ENCODE data around the gene NDFIP2. TPM values are rescaled to one million over a fixed set of nuclear protein-coding genes. Genes with fewer than 3 reads are reported as not detected.

NDFIP2 gene
- total and polyA plus RNA-seq, 10 of the 15 experiments (the other 5 are each of a cell fraction or from before 2014, with no cell fraction given), result 17.9 to 57.2 (median 30.6) TPM

DNA sequence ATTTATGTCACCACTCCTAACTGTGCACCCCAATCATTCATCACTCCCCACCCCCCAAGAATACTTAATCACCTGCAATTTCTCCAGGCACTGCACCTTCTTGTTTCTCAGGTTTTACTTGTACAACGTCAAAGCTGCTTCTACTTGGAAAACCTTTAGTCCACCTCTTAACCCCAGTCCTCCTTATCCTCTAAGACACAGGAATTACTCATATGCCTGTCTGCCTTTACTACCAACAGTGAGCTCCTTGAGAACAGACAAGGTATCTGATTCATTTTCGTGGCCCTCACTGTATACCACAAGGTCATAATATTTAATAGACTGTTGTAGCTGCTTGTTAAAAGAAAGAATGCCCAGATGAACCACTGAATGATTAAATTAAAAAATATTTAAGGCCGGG lies 21.0 kb upstream of the NDFIP2 start (continued):
- no peak for TF ChIP-seq GATAD2B (conservative IDR thresholded peaks at IDR 0.05; ENCODE audit: low read depth)
- no peak for TF ChIP-seq POLR2AphosphoS2 (IDR thresholded peaks at IDR 0.05; ENCODE audit: low read depth, low read length)
- no peak for TF ChIP-seq ZSCAN29 (IDR thresholded peaks at IDR 0.05)
- TF ChIP-seq NFYB (IDR thresholded peaks at IDR 0.05; ENCODE audit: insufficient read depth, low read depth, low read length), result no peak
- TF ChIP-seq BHLHE40 (IDR thresholded peaks at IDR 0.05; ENCODE audit: borderline replicate concordance in 1 of 2, low read depth in 2 of 2, low read length in 1 of 2), result no peak
- TF ChIP-seq RBBP5 (conservative IDR thresholded peaks at IDR 0.05), result no peak
- no peak for TF ChIP-seq NR2C1 (IDR thresholded peaks at IDR 0.05)
- TF ChIP-seq RUNX3 (IDR thresholded peaks at IDR 0.05; ENCODE audit: low read length), result no peak

DNA sequence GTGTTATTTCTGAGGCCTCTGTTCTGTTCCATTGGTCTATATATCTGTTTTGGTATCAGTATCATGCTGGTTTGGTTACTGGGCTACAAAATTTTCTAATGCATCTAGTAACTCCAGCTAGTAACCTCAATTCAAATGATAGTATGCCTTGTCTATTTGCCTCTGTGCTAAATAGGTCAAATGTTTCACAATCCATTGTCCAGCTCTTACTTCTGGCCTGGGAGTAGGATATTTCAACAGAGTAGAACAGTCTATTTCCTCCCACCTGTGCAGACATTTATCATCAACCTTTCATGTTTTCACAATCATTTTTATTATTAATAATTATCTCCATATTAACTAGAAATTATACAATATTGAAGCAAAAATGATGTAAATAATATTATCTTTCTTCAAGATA lies 18.1 kb upstream of the NDFIP2 start:
- BruUV-seq (replicated peaks), result no TSS peak
- DNase-seq (ENCODE audit: low read depth, low spot score) (no peak), FAIRE-seq (no peak), ATAC-seq (no peak)
- Histone ChIP-seq H4K20me1 (ENCODE audit: control insufficient read depth, insufficient read depth) (no peaks in the 10 kb centered on the region), H3K27ac (ENCODE audit: control insufficient read depth, insufficient read depth) (no peak overlapping the region), H3K9ac (ENCODE audit: control insufficient read depth, insufficient read depth, low read length) (no peak overlapping the region), H3K79me2 (ENCODE audit: control insufficient read depth, insufficient read depth, low read length) (no peaks in the 10 kb centered on the region), H3K4me2 (ENCODE audit: control insufficient read depth, insufficient read depth) (no peak overlapping the region), H3K9me3 (replicated peaks; ENCODE audit: control insufficient read depth, insufficient read depth, low read length) (no peaks in the 10 kb centered on the region), H3K36me3 (ENCODE audit: control insufficient read depth in 2 of 2, insufficient read depth in 2 of 2, low read length in 1 of 2) (no peaks in the 10 kb centered on the region), H3K4me3 (no peak overlapping the region), H3K27me3 (replicated peaks in 1 of 2; ENCODE audit: control insufficient read depth in 2 of 2, insufficient read depth in 2 of 2, low read length in 1 of 2) (no peaks in the 10 kb centered on the region), H2AFZ (ENCODE audit: control insufficient read depth, low read depth, low read length) (no peak overlapping the region), H3K4me1 (ENCODE audit: control insufficient read depth, insufficient read depth, low read length) (no peaks in the 10 kb centered on the region)
- in situ Hi-C loops (cut with MboI), result no loop called here
- POLR2A ChIA-PET, result no interaction called here
- intact Hi-C loops (cut with micrococcal nuclease; ENCODE audit: unreplicated experiment), result no loop called here
- RAD21 ChIA-PET (ENCODE audit: unreplicated experiment), result interaction anchor here (1.1 kb wide), 1 partner anchor 39 kb away, joined by 3 read pairs; no protein-coding TSS in a partner anchor
- SMC1A ChIA-PET (ENCODE audit: uncharacterized antibody, unreplicated experiment), result no interaction called here
- CTCF ChIA-PET, result interaction anchor here (0.7 to 1.0 kb wide), 2 partner anchors 10 to 587 kb away, joined by 3 read pairs; no protein-coding TSS in a partner anchor
- no peak for TF ChIP-seq MYB (IDR thresholded peaks at IDR 0.05; ENCODE audit: borderline replicate concordance, low read depth, low read length)
- no peak for TF ChIP-seq TCF12 (IDR thresholded peaks at IDR 0.05; ENCODE audit: low read depth, low read length)
- no peak for TF ChIP-seq CEBPB (IDR thresholded peaks at IDR 0.05; ENCODE audit: borderline replicate concordance in 1 of 2, low read depth in 2 of 2, low read length in 2 of 2)
- TF ChIP-seq BMI1 (IDR thresholded peaks at IDR 0.05; ENCODE audit: borderline replicate concordance), result no peak
- TF ChIP-seq NFIC (IDR thresholded peaks at IDR 0.05; ENCODE audit: low read depth, low read length), result no peak
- TF ChIP-seq ASH2L (IDR thresholded peaks at IDR 0.05; ENCODE audit: borderline replicate concordance, low read depth), result no peak
- no peak for TF ChIP-seq LARP7 (IDR thresholded peaks at IDR 0.05)
- TF ChIP-seq, protein P1, sequence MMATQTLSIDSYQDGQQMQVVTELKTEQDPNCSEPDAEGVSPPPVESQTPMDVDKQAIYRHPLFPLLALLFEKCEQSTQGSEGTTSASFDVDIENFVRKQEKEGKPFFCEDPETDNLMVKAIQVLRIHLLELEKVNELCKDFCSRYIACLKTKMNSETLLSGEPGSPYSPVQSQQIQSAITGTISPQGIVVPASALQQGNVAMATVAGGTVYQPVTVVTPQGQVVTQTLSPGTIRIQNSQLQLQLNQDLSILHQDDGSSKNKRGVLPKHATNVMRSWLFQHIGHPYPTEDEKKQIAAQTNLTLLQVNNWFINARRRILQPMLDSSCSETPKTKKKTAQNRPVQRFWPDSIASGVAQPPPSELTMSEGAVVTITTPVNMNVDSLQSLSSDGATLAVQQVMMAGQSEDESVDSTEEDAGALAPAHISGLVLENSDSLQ (IDR thresholded peaks at IDR 0.05), result no peak
- no peak for TF ChIP-seq BCL11A (IDR thresholded peaks at IDR 0.05; ENCODE audit: low read depth, low read length)
- TF ChIP-seq SMARCA5 (IDR thresholded peaks at IDR 0.05), result no peak
- TF ChIP-seq FOXM1 (IDR thresholded peaks at IDR 0.05; ENCODE audit: low read depth, low read length), result no peak
- TF ChIP-seq FOS (IDR thresholded peaks at IDR 0.05; ENCODE audit: borderline replicate concordance, extremely low read depth, insufficient read length), result no peak
- TF ChIP-seq, protein P2, sequence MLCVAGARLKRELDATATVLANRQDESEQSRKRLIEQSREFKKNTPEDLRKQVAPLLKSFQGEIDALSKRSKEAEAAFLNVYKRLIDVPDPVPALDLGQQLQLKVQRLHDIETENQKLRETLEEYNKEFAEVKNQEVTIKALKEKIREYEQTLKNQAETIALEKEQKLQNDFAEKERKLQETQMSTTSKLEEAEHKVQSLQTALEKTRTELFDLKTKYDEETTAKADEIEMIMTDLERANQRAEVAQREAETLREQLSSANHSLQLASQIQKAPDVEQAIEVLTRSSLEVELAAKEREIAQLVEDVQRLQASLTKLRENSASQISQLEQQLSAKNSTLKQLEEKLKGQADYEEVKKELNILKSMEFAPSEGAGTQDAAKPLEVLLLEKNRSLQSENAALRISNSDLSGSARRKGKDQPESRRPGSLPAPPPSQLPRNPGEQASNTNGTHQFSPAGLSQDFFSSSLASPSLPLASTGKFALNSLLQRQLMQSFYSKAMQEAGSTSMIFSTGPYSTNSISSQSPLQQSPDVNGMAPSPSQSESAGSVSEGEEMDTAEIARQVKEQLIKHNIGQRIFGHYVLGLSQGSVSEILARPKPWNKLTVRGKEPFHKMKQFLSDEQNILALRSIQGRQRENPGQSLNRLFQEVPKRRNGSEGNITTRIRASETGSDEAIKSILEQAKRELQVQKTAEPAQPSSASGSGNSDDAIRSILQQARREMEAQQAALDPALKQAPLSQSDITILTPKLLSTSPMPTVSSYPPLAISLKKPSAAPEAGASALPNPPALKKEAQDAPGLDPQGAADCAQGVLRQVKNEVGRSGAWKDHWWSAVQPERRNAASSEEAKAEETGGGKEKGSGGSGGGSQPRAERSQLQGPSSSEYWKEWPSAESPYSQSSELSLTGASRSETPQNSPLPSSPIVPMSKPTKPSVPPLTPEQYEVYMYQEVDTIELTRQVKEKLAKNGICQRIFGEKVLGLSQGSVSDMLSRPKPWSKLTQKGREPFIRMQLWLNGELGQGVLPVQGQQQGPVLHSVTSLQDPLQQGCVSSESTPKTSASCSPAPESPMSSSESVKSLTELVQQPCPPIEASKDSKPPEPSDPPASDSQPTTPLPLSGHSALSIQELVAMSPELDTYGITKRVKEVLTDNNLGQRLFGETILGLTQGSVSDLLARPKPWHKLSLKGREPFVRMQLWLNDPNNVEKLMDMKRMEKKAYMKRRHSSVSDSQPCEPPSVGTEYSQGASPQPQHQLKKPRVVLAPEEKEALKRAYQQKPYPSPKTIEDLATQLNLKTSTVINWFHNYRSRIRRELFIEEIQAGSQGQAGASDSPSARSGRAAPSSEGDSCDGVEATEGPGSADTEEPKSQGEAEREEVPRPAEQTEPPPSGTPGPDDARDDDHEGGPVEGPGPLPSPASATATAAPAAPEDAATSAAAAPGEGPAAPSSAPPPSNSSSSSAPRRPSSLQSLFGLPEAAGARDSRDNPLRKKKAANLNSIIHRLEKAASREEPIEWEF (IDR thresholded peaks at IDR 0.05; ENCODE audit: insufficient replicate concordance, low read depth, low read length), result no peak
